K562 (cell line): ENCODE data around the gene GRIN2D. TPM values are rescaled to one million over a fixed set of nuclear protein-coding genes. Genes with fewer than 3 reads are reported as not detected.

Experiments used
- CCNT2 ChIP-seq: IDR thresholded peaks from 2 replicates; pipeline ENCODE4 v1.6.1; 2011; ENCODE audit warnings: borderline replicate concordance, low read depth, mild to moderate bottlenecking, moderate library complexity, mixed read lengths, low read length; ENCODE audit not compliant: insufficient read length; ENCODE audit errors: extremely low read depth
- CHD4 ChIP-seq: fragments of 200-600 bp; sonication (generic); IDR thresholded peaks from 3 replicates; pipeline ENCODE4 v1.6.1; 2012; ENCODE audit warnings: low read depth, mild to moderate bottlenecking, mixed read lengths, low read length, inconsistent platforms; ENCODE audit not compliant: insufficient read depth, insufficient replicate concordance, poor library complexity, severe bottlenecking
- HNRNPK ChIP-seq: fragments of 200-400 bp; formaldehyde crosslinking; IDR thresholded peaks from one replicate; pipeline ENCODE4 v1.6.1; 2018; ENCODE audit warnings: mild to moderate bottlenecking, low read depth, low read length; ENCODE audit not compliant: poor library complexity, severe bottlenecking
- NCOA4 ChIP-seq: fragments of 450-650 bp; IDR thresholded peaks from 2 replicates; pipeline ENCODE4 v1.6.1; 2018; ENCODE audit warnings: mild to moderate bottlenecking; ENCODE audit not compliant: partially characterized antibody
- PML ChIP-seq: IDR thresholded peaks from 2 replicates; pipeline ENCODE4 v1.6.1; 2012; ENCODE audit warnings: low read length, inconsistent platforms
- RBM34 ChIP-seq: fragments of 200-400 bp; formaldehyde crosslinking; IDR thresholded peaks from 2 replicates; pipeline ENCODE4 v1.6.1; 2018; ENCODE audit warnings: low read length, borderline replicate concordance; ENCODE audit not compliant: insufficient read depth
- RCOR1 ChIP-seq, 2 experiments: IDR thresholded peaks; 2 replicates each; pipeline ENCODE4 v1.6.1; 2012; ENCODE audit warnings: low read depth in 2 of 2, low read length in 2 of 2, borderline replicate concordance in 1 of 2, improper control_type of control experiment in 1 of 2
- SAFB ChIP-seq: fragments of 200-400 bp; formaldehyde crosslinking; IDR thresholded peaks from 2 replicates; pipeline ENCODE4 v1.6.1; 2017; ENCODE audit warnings: low read depth, low read length, borderline replicate concordance
- SIX5 ChIP-seq, 2 experiments: IDR thresholded peaks; 2 replicates each; pipeline ENCODE4 v1.6.1; 2011; ENCODE audit warnings: low read length in 2 of 2, borderline replicate concordance in 1 of 2, low read depth in 1 of 2, mild to moderate bottlenecking in 1 of 2, moderate library complexity in 1 of 2; ENCODE audit not compliant: insufficient read depth in 1 of 2
- SMAD3 ChIP-seq: fragments of 450-650 bp; formaldehyde crosslinking; conservative IDR thresholded peaks from 2 replicates; pipeline ENCODE4 v1.4.0; 2020; ENCODE audit warnings: mild to moderate bottlenecking
- SMC3 ChIP-seq: conservative IDR thresholded peaks from 2 replicates; pipeline ENCODE4 v1.6.1; 2011; ENCODE audit warnings: low read depth, low read length, improper control_type of control experiment; ENCODE audit not compliant: insufficient read depth
- SP1 ChIP-seq: sonication (generic); formaldehyde crosslinking; IDR thresholded peaks from 2 replicates; pipeline ENCODE4 v1.8.1; 2022; ENCODE audit warnings: mild to moderate bottlenecking, missing genetic modification reagents
- TEAD2 ChIP-seq: fragments of 450-650 bp; IDR thresholded peaks from 2 replicates; pipeline ENCODE4 v1.6.1; 2016; ENCODE audit warnings: missing genetic modification characterization, control low read depth, missing compliant biosample characterization
- TEAD4 ChIP-seq, 2 experiments: sonication (generic) in 1 of 2; formaldehyde crosslinking in 1 of 2; IDR thresholded peaks; 2 replicates each; pipeline versions ENCODE4 v1.6.1 to v1.8.0; 2012 to 2022; ENCODE audit warnings: borderline replicate concordance in 1 of 2, inconsistent platforms in 1 of 2, low read length in 1 of 2, mild to moderate bottlenecking in 1 of 2, missing genetic modification reagents in 1 of 2
- TSC22D4 ChIP-seq: fragments of 450-650 bp; IDR thresholded peaks from 2 replicates; pipeline ENCODE4 v1.6.1; 2016; ENCODE audit warnings: missing genetic modification characterization, missing biosample characterization, control low read depth
- ZFP1 ChIP-seq: fragments of 450-650 bp; formaldehyde crosslinking; IDR thresholded peaks from 2 replicates; pipeline ENCODE4 v1.4.0; 2020; ENCODE audit warnings: mild to moderate bottlenecking, mixed read lengths
- ZFPM2 ChIP-seq: fragments of 250-450 bp; sonication (Bioruptor Pico); IDR thresholded peaks from 2 replicates; pipeline ENCODE4 v1.5.1; 2022; ENCODE audit warnings: mild to moderate bottlenecking
- ZNF316 ChIP-seq: fragments of 450-650 bp; IDR thresholded peaks from 2 replicates; pipeline ENCODE4 v1.6.1; 2016
- ZNF41 ChIP-seq: fragments of 250-450 bp; sonication (Bioruptor Pico); conservative IDR thresholded peaks from 2 replicates; pipeline ENCODE4 v1.4.0; 2020; ENCODE audit warnings: mild to moderate bottlenecking
- ZNF586 ChIP-seq: fragments of 450-650 bp; formaldehyde crosslinking; conservative IDR thresholded peaks from 2 replicates; pipeline ENCODE4 v1.4.0; 2020; ENCODE audit warnings: mild to moderate bottlenecking, moderate library complexity
- polyA plus RNA-seq, 8 experiments: library from polyadenylated mRNA; depleted of rRNA in 4 of 8; stranded (reverse) in 5 of 8; unstranded in 3 of 8; fragments of >200 nt; fragmentation: Nextera tagmentation in 2 of 8; fragmentation: Illumina TruSeq in 1 of 8; extraction: Ambion mirVana in 2 of 8; extraction: Trizol in 1 of 8; gene quantifications; 2 replicates each; pipeline versions ENCODE4 v1.2.1 to v1.2.3, GENCODE V29; 2011 to 2014; ENCODE audit warnings: inconsistent platforms in 1 of 8, missing spikeins in 1 of 8
- total RNA-seq, 7 experiments: library from RNA; depleted of rRNA in 6 of 7; stranded (reverse); fragments of >200 nt in 6 of 7; fragmentation: Illumina TruSeq in 2 of 7; extraction: Trizol in 2 of 7; gene quantifications; 2 replicates each; pipeline versions ENCODE4 v1.2.1 to v1.2.3, GENCODE V29; 2011 to 2021; ENCODE audit warnings: low replicate concordance in 1 of 7
- TF ChIP-seq, protein P1 (sequence below): sonication (generic); IDR thresholded peaks from 2 replicates; pipeline ENCODE4 v1.6.1; 2016
- TF ChIP-seq, protein P2 (sequence below): fragments of 450-650 bp; formaldehyde crosslinking; IDR thresholded peaks from 2 replicates; pipeline ENCODE4 v1.4.0; 2020; ENCODE audit warnings: mild to moderate bottlenecking, moderate library complexity
- TF ChIP-seq, protein P3 (sequence below), 2 experiments: IDR thresholded peaks; 2 replicates each; pipeline ENCODE4 v1.6.1; 2011; ENCODE audit warnings: borderline replicate concordance in 1 of 2, control low read depth in 1 of 2, low read depth in 1 of 2, low read length in 1 of 2, mild to moderate bottlenecking in 1 of 2, mixed read lengths in 1 of 2, moderate library complexity in 1 of 2; ENCODE audit not compliant: insufficient read depth in 1 of 2, insufficient read length in 1 of 2, poor library complexity in 1 of 2, severe bottlenecking in 1 of 2; ENCODE audit errors: extremely low read depth in 1 of 2

The GRIN2D gene
- total and polyA plus RNA-seq, 9 of the 15 experiments (the other 6 are each of a cell fraction or from before 2014, with no cell fraction given) = 0.32 to 31.5 (median 1.8) TPM

DNA sequence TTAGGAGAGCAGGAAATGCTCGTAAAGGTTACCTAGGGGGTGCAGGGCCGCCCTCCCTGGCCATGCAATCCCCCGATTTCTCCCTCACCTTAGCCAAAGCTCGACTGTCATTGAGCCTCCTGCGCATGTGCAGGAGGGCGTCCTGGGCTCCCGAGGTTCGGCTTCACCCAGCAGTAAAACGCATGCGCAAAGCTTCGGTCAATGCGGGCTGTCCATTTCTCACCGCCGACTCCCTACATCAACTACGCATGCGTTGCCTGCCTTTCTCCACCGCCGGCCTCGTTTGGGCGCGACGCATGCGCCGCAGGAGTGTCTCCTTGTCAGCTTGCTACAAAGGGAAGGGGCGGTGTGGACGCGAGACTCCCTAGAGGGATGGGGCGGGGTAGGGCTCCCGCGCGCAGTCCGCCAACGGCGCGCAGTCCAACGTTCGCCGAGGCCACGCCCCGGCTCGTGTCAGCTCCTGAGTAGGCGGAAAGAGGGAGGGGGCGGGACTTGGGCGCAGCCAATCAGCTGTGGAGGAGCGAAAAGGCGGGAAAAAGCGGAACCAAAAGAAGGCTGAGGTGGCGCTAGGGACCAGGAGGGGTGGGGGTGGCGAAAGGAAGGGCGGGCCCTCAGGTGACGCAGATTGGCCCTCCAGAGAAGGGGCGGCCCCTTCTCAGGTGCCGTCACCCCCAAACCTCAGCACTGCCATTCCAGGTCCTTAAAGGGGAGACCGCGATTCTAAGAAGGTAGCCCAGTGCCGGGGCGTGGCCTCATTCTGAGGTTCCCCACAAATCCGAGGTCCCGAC lies 29.5 kb upstream of the GRIN2D start, which contains the start of the genes SYNGR4 and TMEM143 (continued):
- TF ChIP-seq, protein P1, sequence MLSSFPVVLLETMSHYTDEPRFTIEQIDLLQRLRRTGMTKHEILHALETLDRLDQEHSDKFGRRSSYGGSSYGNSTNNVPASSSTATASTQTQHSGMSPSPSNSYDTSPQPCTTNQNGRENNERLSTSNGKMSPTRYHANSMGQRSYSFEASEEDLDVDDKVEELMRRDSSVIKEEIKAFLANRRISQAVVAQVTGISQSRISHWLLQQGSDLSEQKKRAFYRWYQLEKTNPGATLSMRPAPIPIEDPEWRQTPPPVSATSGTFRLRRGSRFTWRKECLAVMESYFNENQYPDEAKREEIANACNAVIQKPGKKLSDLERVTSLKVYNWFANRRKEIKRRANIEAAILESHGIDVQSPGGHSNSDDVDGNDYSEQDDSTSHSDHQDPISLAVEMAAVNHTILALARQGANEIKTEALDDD = no peak
- TF ChIP-seq TEAD4 (IDR thresholded peaks at IDR 0.05; ENCODE audit: low read length) (peak; percentile 10; the same call in 1 of the 2 replicates), TEAD4 (CRISPR knock-in tag; IDR thresholded peaks at IDR 0.05; ENCODE audit: borderline replicate concordance) (no peak), SIX5 (IDR thresholded peaks at IDR 0.05; ENCODE audit: borderline replicate concordance in 1 of 2, insufficient read depth in 1 of 2, low read depth in 1 of 2, low read length in 2 of 2) (no peak; a peak in 1 of 4 replicates), HNRNPK (no peak), SAFB (no peak), PML (peak; percentile 50; the same call in 1 of the 2 replicates), RBM34 (no peak), CCNT2 (peak; percentile 76), SMAD3 (0 out of 2 replicates have a peak, but pooled peaks have one; percentile 6), ZNF316 (0 out of 2 replicates have a peak, but pooled peaks have one; percentile 20), SP1 (CRISPR knock-in tag) (peak; percentile 97), ZFPM2 (no peak), TEAD2 (tag) (no peak), CHD4 (no peak), ZNF586 (CRISPR knock-in tag) (0 out of 2 replicates have a peak, but pooled peaks have one; percentile 21), ZNF41 (CRISPR knock-in tag) (no peak), TSC22D4 (tag) (no peak), ZFP1 (CRISPR knock-in tag) (no peak), NCOA4 (no peak), SMC3 (0 out of 2 replicates have a peak, but pooled peaks have one; percentile 8), RCOR1 (IDR thresholded peaks at IDR 0.05; ENCODE audit: borderline replicate concordance in 1 of 2, low read depth in 2 of 2, low read length in 2 of 2) (peak in 1 of 2 experiments; percentile 3; a peak in 1 of 4 replicates)
- TF ChIP-seq, protein P2, sequence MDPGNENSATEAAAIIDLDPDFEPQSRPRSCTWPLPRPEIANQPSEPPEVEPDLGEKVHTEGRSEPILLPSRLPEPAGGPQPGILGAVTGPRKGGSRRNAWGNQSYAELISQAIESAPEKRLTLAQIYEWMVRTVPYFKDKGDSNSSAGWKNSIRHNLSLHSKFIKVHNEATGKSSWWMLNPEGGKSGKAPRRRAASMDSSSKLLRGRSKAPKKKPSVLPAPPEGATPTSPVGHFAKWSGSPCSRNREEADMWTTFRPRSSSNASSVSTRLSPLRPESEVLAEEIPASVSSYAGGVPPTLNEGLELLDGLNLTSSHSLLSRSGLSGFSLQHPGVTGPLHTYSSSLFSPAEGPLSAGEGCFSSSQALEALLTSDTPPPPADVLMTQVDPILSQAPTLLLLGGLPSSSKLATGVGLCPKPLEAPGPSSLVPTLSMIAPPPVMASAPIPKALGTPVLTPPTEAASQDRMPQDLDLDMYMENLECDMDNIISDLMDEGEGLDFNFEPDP (CRISPR knock-in tag) = peak; percentile 62; the same call in 1 of the 2 replicates
- TF ChIP-seq, protein P3, sequence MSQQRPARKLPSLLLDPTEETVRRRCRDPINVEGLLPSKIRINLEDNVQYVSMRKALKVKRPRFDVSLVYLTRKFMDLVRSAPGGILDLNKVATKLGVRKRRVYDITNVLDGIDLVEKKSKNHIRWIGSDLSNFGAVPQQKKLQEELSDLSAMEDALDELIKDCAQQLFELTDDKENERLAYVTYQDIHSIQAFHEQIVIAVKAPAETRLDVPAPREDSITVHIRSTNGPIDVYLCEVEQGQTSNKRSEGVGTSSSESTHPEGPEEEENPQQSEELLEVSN (IDR thresholded peaks at IDR 0.05; ENCODE audit: borderline replicate concordance in 1 of 2, extremely low read depth in 1 of 2, insufficient read depth in 1 of 2, insufficient read length in 1 of 2, low read depth in 1 of 2, low read length in 1 of 2, poor library complexity in 1 of 2, severe bottlenecking in 1 of 2) = peak; percentile 96 to 98
